Vagina (tissue), 2 donors: Measurements from ENCODE around the gene RAPGEF4.

Experiments
- CTCF ChIP-seq, 3 experiments: fragments of 450-650 bp in 2 of 3; fragments of 200-600 bp in 1 of 3; sonication (generic) in 1 of 3; IDR thresholded peaks; one replicate each; pipeline ENCODE4 v1.5.1; 2017 to 2019; ENCODE audit warnings: antibody characterized with exemption in 3 of 3, mild to moderate bottlenecking in 2 of 3, moderate library complexity in 2 of 3
- POLR2AphosphoS5 ChIP-seq, 2 donors: sonication (generic); formaldehyde crosslinking; IDR thresholded peaks; one replicate each; pipeline ENCODE4 v1.9.0; 2017; ENCODE audit warnings: antibody characterized with exemption in 2 of 2, mild to moderate bottlenecking in 2 of 2, low read depth in 1 of 2; ENCODE audit not compliant: insufficient read depth in 1 of 2

GRCh38 chr2:172904236-172904635, 168.6 kb downstream of the RAPGEF4 start:
- TF ChIP-seq CTCF (IDR thresholded peaks at IDR 0.05) (no peak), POLR2AphosphoS5 (IDR thresholded peaks at IDR 0.05; ENCODE audit: insufficient read depth in 1 of 2, low read depth in 1 of 2) (no peak)
